Measurements from ENCODE around the gene CELF4.

Gene CELF4

GRCh38 chr18:37317486-37317885, 248.1 kb downstream of the CELF4 start:
- Histone ChIP-seq H3K4me1 (ENCODE audit: insufficient read depth, low read length) (peaks cover 6% of the 10 kb centered on the region; the same call in 1 of the 2 replicates), H3K9me3 (ENCODE audit: control insufficient read depth, insufficient read depth, low read length) (no peaks in the 10 kb centered on the region), H3K9ac (ENCODE audit: low read depth, low read length) (no peak overlapping the region), H3K36me3 (ENCODE audit: insufficient read depth, low read length) (no peaks in the 10 kb centered on the region)

GRCh38 chr18:37316468-37316867, 249.1 kb downstream of the CELF4 start:
- Histone ChIP-seq H3K9ac (ENCODE audit: low read depth, low read length) (no peak overlapping the region), H3K36me3 (ENCODE audit: insufficient read depth, low read length) (no peaks in the 10 kb centered on the region), H3K9me3 (ENCODE audit: control insufficient read depth, insufficient read depth, low read length) (no peaks in the 10 kb centered on the region), H3K4me1 (ENCODE audit: insufficient read depth, low read length) (peaks cover 4% of the 10 kb centered on the region; the same call in 1 of the 2 replicates)

GRCh38 chr18:37315935-37316334, 249.7 kb downstream of the CELF4 start:
- no peaks in the 10 kb centered on the region for H3K36me3 ChIP-seq (ENCODE audit: insufficient read depth, low read length)

DNA sequence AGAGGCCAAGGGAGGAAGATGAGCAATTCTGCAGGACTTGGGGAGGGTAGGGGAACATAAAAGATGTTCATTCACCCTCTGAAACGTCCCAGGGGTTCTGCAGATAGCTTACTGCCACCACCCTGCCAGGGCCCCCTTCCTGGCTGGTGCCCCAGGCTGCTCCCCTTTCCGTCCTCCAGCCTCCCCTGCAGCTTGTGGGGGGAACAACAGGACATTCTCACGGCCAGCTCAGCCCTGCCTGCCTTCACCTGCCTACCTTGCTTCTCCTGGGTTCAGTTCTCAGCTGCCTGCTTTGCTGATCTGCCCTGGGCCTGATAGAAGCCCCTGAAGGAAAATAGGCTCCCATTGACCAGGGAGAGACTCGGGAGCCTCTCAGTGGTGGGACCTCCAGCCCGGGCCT, 251.1 kb downstream of the CELF4 start:
- Histone ChIP-seq H3K9ac (ENCODE audit: low read depth, low read length) (no peak overlapping the region), H3K9me3 (ENCODE audit: control insufficient read depth, insufficient read depth, low read length) (no peaks in the 10 kb centered on the region), H3K36me3 (ENCODE audit: insufficient read depth, low read length) (no peaks in the 10 kb centered on the region), H3K4me1 (ENCODE audit: insufficient read depth, low read length) (no peaks in the 10 kb centered on the region)

More at GRCh38 chr18:37315935-37316334, 249.7 kb downstream of the CELF4 start:
- Histone ChIP-seq H3K4me1 (ENCODE audit: insufficient read depth, low read length) (no peaks in the 10 kb centered on the region), H3K9ac (ENCODE audit: low read depth, low read length) (no peak overlapping the region), H3K9me3 (ENCODE audit: control insufficient read depth, insufficient read depth, low read length) (no peaks in the 10 kb centered on the region)

- H3K9me3 ChIP-seq (ENCODE audit: control insufficient read depth, insufficient read depth, low read length): no peaks in the 10 kb centered on the region
- no peaks in the 10 kb centered on the region for H3K36me3 ChIP-seq (ENCODE audit: insufficient read depth, low read length)
- H3K9ac ChIP-seq (ENCODE audit: low read depth, low read length): no peak overlapping the region
- no peaks in the 10 kb centered on the region for H3K4me1 ChIP-seq (ENCODE audit: insufficient read depth, low read length)
Observed at GRCh38 chr18:37313624-37314023, 252.0 kb downstream of the CELF4 start.

GRCh38 chr18:37309861-37310260, 255.7 kb downstream of the CELF4 start:
- H3K4me1 ChIP-seq (ENCODE audit: insufficient read depth, low read length): no peaks in the 10 kb centered on the region

DNA sequence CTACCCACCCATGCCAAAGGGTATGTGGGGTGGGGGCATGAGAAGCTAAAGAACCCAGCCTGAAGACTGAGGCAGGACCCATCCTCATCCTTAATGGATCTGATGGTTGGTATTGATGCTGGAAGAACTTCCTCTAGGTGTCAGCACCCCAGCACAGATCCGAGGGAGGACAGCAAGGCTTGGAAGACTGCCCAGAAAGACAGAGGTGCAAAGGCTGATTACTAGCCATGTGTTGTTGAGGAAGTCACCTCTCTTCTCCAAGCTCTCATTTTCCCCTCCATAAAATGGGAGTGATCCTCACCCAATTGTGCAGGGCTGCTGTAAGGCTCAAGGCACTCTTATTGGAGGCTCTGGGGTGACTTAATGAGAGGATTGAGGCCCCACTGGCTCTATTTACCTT, 256.5 kb downstream of the CELF4 start:
- H3K9me3 ChIP-seq (ENCODE audit: control insufficient read depth, insufficient read depth, low read length): no peaks in the 10 kb centered on the region
- no peaks in the 10 kb centered on the region for H3K36me3 ChIP-seq (ENCODE audit: insufficient read depth, low read length)
- no peak overlapping the region for H3K9ac ChIP-seq (ENCODE audit: low read depth, low read length)
- no peaks in the 10 kb centered on the region for H3K4me1 ChIP-seq (ENCODE audit: insufficient read depth, low read length)

More at GRCh38 chr18:37309861-37310260, 255.7 kb downstream of the CELF4 start:
- no peak overlapping the region for H3K9ac ChIP-seq (ENCODE audit: low read depth, low read length)
- H3K36me3 ChIP-seq (ENCODE audit: insufficient read depth, low read length): no peaks in the 10 kb centered on the region
- no peaks in the 10 kb centered on the region for H3K9me3 ChIP-seq (ENCODE audit: control insufficient read depth, insufficient read depth, low read length)

DNA sequence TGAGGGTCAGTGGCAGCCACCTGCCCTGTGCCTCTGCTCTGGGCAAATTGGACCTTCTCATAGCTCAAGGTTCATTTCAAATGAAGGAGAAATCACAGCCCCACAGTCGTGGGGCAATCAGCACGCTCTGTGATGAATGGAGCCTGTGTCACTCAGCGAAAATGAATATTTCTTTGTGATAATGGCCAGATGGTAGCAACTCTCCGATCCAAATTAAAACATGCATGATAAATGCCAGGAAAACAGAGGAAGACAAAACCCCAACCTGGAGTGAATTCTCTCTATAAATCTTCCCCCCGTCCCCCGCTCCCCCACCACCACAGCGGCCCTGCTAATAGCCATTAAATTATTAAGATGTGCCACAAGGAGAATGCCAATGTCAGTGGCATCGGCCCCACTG, 258.4 kb downstream of the CELF4 start:
- H3K4me1 ChIP-seq (ENCODE audit: insufficient read depth, low read length): no peaks in the 10 kb centered on the region
- no peaks in the 10 kb centered on the region for H3K9me3 ChIP-seq (ENCODE audit: control insufficient read depth, insufficient read depth, low read length)
- no peaks in the 10 kb centered on the region for H3K36me3 ChIP-seq (ENCODE audit: insufficient read depth, low read length)
- H3K9ac ChIP-seq (ENCODE audit: low read depth, low read length): no peak overlapping the region

- Histone ChIP-seq H3K9me3 (ENCODE audit: control insufficient read depth, insufficient read depth, low read length) (no peaks in the 10 kb centered on the region), H3K4me1 (ENCODE audit: insufficient read depth, low read length) (no peaks in the 10 kb centered on the region), H3K36me3 (ENCODE audit: insufficient read depth, low read length) (no peaks in the 10 kb centered on the region), H3K9ac (ENCODE audit: low read depth, low read length) (no peak overlapping the region)
Observed at GRCh38 chr18:37306432-37306831, 259.2 kb downstream of the CELF4 start.

GRCh38 chr18:37305066-37305465, 260.5 kb downstream of the CELF4 start:
- Histone ChIP-seq H3K9ac (ENCODE audit: low read depth, low read length) (no peak overlapping the region), H3K9me3 (ENCODE audit: control insufficient read depth, insufficient read depth, low read length) (no peaks in the 10 kb centered on the region), H3K4me1 (ENCODE audit: insufficient read depth, low read length) (no peaks in the 10 kb centered on the region), H3K36me3 (ENCODE audit: insufficient read depth, low read length) (no peaks in the 10 kb centered on the region)

GRCh38 chr18:37304012-37304680, 261.5 kb downstream of the CELF4 start:
- Histone ChIP-seq H3K9ac (ENCODE audit: low read depth, low read length) (no peak overlapping the region), H3K4me1 (ENCODE audit: insufficient read depth, low read length) (peaks cover 5% of the 10 kb centered on the region; the same call in 1 of the 2 replicates), H3K36me3 (ENCODE audit: insufficient read depth, low read length) (no peaks in the 10 kb centered on the region), H3K9me3 (ENCODE audit: control insufficient read depth, insufficient read depth, low read length) (no peaks in the 10 kb centered on the region)

DNA sequence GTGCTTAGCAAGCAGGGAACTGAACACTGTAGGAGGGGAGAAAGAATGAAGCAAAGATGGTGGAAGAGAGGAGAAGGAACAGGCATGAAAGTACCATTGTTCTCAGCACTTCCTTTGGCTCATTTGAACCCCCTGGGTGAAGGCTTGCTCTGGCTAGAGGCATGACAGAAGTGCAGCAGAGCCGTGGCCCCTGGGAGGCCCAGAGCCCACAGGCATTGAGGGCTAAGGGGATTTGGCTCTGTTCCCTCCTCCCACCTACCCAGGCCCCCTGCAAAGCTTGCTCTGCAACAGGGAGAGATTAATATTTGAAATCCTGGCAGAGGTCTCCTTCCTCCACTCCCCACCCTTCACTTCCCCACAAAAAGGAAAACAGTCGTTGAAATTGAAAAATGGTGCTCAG, 262.6 kb downstream of the CELF4 start:
- Histone ChIP-seq H3K4me1 (ENCODE audit: insufficient read depth, low read length) (peaks cover 9% of the 10 kb centered on the region; the same call in 1 of the 2 replicates), H3K9ac (ENCODE audit: low read depth, low read length) (no peak overlapping the region), H3K36me3 (ENCODE audit: insufficient read depth, low read length) (no peaks in the 10 kb centered on the region), H3K9me3 (ENCODE audit: control insufficient read depth, insufficient read depth, low read length) (no peaks in the 10 kb centered on the region)

DNA sequence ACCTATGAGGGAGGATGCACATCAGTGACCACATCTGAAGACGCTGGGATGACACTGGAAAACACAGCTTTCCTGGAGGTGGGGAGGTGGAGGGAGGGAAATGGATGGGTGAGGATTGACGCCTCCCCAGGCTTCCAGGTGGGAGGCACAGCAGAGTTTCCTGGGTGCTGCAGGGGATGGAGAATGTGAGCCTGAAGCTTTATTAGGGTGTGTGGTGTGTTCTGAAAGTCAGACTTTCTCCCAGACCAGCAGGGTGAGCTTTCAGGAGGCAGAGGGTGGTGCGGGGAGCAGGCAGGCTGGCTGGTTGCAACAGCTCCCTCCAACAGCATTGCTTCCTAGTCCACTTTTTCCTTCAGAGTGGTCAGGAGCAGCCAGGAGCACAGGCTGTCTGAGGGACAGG, 263.1 kb downstream of the CELF4 start:
- no peak overlapping the region for H3K9ac ChIP-seq (ENCODE audit: low read depth, low read length)
- H3K36me3 ChIP-seq (ENCODE audit: insufficient read depth, low read length): no peaks in the 10 kb centered on the region
- H3K9me3 ChIP-seq (ENCODE audit: control insufficient read depth, insufficient read depth, low read length): no peaks in the 10 kb centered on the region
- peaks cover 9% of the 10 kb centered on the region; the same call in 1 of the 2 replicates for H3K4me1 ChIP-seq (ENCODE audit: insufficient read depth, low read length)

DNA sequence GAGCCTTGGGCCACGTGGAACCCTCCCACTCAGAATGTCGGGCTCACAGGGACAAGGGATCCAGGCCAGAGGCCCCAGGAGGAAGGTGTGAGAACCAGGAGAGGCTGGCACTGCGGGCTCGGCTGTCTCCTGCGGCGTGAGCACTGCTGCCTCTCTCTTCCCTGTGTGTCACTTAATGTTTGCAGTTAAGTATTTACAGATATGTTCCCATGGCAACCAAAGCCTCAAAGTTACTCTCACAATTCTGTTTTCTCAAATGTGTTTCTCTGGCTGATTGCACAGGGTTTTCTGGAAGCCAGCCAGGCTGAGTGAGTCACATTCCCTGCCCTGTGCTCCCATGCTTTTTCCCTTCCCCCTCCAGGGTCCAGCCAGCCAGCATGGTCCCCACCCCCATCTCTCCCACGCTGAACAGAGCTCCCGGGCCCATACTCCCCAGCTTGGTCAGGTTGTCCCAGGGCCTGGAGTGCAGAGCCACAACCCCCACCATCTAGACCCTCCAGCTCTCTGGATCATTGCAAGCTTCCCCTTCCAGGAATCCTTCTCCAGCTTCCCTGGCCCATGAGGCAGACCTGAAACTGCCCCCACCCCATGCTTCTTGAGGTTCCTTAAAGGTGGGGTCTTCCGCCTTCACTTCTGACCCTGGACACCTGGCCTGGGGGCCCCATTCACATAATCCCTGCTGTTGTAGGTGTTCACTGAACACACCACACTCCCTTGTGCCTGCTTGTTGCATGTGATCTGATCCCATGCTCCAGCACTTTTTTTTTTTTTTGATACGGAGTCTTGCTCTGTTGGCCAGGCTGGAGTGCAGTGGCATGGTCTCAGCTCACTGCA, 265.9 kb downstream of the CELF4 start:
- Histone ChIP-seq H3K36me3 (ENCODE audit: insufficient read depth, low read length) (no peaks in the 10 kb centered on the region), H3K4me1 (ENCODE audit: insufficient read depth, low read length) (peaks cover 9% of the 10 kb centered on the region; the same call in 1 of the 2 replicates), H3K9me3 (ENCODE audit: control insufficient read depth, insufficient read depth, low read length) (no peaks in the 10 kb centered on the region), H3K9ac (ENCODE audit: low read depth, low read length) (no peak overlapping the region)

- Histone ChIP-seq H3K9me3 (ENCODE audit: control insufficient read depth, insufficient read depth, low read length) (no peaks in the 10 kb centered on the region), H3K36me3 (ENCODE audit: insufficient read depth, low read length) (no peaks in the 10 kb centered on the region)
Observed at GRCh38 chr18:37298816-37299215, 266.8 kb downstream of the CELF4 start.

More at GRCh38 chr18:37298816-37299215, 266.8 kb downstream of the CELF4 start:
- peaks cover 9% of the 10 kb centered on the region; the same call in 1 of the 2 replicates for H3K4me1 ChIP-seq (ENCODE audit: insufficient read depth, low read length)
- H3K9ac ChIP-seq (ENCODE audit: low read depth, low read length): no peak overlapping the region
